Peyer's patch (tissue), 4 donors: Measurements from ENCODE around the gene PIGW.

Source experiments
- POLR2A ChIP-seq, 2 donors: fragments of 450-650 bp; IDR thresholded peaks; one replicate each; pipeline ENCODE4 v1.5.1; 2017; ENCODE audit warnings: antibody characterized with exemption in 2 of 2, mild to moderate bottlenecking in 2 of 2, moderate library complexity in 2 of 2
- TF ChIP-seq, protein P1 (sequence below), 6 experiments: fragments of 450-650 bp in 4 of 6; fragments of 200-600 bp in 2 of 6; sonication (generic) in 1 of 6; IDR thresholded peaks; one replicate each; pipeline ENCODE4 v1.5.1; 2017 to 2019; ENCODE audit warnings: antibody characterized with exemption in 6 of 6, mild to moderate bottlenecking in 3 of 6, moderate library complexity in 1 of 6

DNA sequence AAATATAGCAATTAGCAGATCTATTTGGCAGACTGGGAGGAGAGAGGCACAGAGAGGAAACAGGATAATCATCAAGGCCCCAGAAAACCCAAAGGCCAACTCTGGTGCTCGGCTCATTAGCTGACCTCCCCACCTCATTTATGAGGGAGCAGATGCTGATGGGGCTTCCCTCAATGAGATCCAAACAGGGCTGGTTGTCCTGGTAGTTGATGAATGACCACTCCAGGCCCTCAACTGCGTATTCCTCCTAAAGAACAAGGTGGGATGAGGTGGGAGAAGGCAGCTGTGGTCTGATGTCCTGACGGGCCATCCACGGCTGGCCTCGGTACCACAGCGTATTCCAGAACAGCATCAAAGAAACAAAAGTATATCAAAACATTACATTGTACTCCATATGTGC, 27.5 kb upstream of the PIGW start:
- TF ChIP-seq, protein P1, sequence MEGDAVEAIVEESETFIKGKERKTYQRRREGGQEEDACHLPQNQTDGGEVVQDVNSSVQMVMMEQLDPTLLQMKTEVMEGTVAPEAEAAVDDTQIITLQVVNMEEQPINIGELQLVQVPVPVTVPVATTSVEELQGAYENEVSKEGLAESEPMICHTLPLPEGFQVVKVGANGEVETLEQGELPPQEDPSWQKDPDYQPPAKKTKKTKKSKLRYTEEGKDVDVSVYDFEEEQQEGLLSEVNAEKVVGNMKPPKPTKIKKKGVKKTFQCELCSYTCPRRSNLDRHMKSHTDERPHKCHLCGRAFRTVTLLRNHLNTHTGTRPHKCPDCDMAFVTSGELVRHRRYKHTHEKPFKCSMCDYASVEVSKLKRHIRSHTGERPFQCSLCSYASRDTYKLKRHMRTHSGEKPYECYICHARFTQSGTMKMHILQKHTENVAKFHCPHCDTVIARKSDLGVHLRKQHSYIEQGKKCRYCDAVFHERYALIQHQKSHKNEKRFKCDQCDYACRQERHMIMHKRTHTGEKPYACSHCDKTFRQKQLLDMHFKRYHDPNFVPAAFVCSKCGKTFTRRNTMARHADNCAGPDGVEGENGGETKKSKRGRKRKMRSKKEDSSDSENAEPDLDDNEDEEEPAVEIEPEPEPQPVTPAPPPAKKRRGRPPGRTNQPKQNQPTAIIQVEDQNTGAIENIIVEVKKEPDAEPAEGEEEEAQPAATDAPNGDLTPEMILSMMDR (IDR thresholded peaks at IDR 0.05), result no peak
- no peak for TF ChIP-seq POLR2A (IDR thresholded peaks at IDR 0.05)
